GM12878 (cell line): ENCODE measurements around the gene AHCYL2. TPM values are rescaled to one million over a fixed set of nuclear protein-coding genes. Genes with fewer than 3 reads are reported as not detected.

Experiments
- ATAC-seq: fragments of 200-7000 bp; cut with Tn5 transposase; 3 replicates; pipeline ENCODE4 v1.9.1; 2020; ENCODE audit warnings: mild to moderate bottlenecking, moderate library complexity
- BruUV-seq: library from RNA; stranded (reverse); fragments of 400-500 nt; replicated peaks from 2 replicates; lab custom pipeline; 2021; lab: Mats Ljungman, UMichigan
- CTCF ChIA-PET: fragments of 300-600 bp; sonication (Branson Sonifier 250); formaldehyde crosslinking; extraction: SDS; loops from one replicate; lab custom pipeline; 2021; ENCODE audit warnings: inconsistent platforms; lab: Yijun Ruan, JAX
- POLR2A ChIA-PET: fragments of 350-600 bp; formaldehyde crosslinking; extraction: SDS; loops from one replicate; lab custom pipeline; 2021; ENCODE audit warnings: inconsistent platforms; lab: Charles Lee
- RAD21 ChIA-PET: fragments of 300-600 bp; sonication (Branson Sonifier 250); formaldehyde crosslinking; loops from one replicate; lab custom pipeline; 2023; ENCODE audit warnings: antibody characterized with exemption; ENCODE audit not compliant: unreplicated experiment; lab: Charles Lee
- SMC1A ChIA-PET: fragments of 300-600 bp; sonication (Branson Sonifier 250); formaldehyde crosslinking; loops from one replicate; lab custom pipeline; 2023; ENCODE audit not compliant: unreplicated experiment, uncharacterized antibody; lab: Charles Lee
- DNase-seq: peaks from one replicate; pipeline ENCODE4 v3.0.0-alpha.2; 2011; ENCODE audit warnings: low read depth, low spot score
- FAIRE-seq: peaks from 3 replicates; lab custom pipeline; 2011; peaks lifted over from hg19 to GRCh38; lab: Jason Lieb, UNC
- H2AFZ ChIP-seq: 2 replicates; pipeline ENCODE4 v1.6.0; 2011; ENCODE audit warnings: low read depth, low read length, control low read depth; ENCODE audit not compliant: control insufficient read depth
- H3K27ac ChIP-seq: 2 replicates; pipeline ENCODE4 v1.5.1; 2011; ENCODE audit warnings: control low read depth; ENCODE audit not compliant: control insufficient read depth, insufficient read depth
- H3K27me3 ChIP-seq, 2 experiments: replicated peaks in 1 of 2; 2 replicates each; pipeline versions ENCODE4 v1.6.0 to v1.6.1; 2011; ENCODE audit warnings: low read length in 1 of 2; ENCODE audit not compliant: control insufficient read depth in 2 of 2, insufficient read depth in 2 of 2
- H3K36me3 ChIP-seq, 2 experiments: 2 replicates each; pipeline ENCODE4 v1.5.1; 2011; ENCODE audit warnings: low read length in 1 of 2; ENCODE audit not compliant: control insufficient read depth in 2 of 2, insufficient read depth in 2 of 2
- H3K4me1 ChIP-seq: 2 replicates; pipeline ENCODE4 v1.6.1; 2011; ENCODE audit warnings: mild to moderate bottlenecking, low read length, moderate library complexity, mixed read lengths; ENCODE audit not compliant: control insufficient read depth, insufficient read depth
- H3K4me2 ChIP-seq: 2 replicates; pipeline ENCODE4 v1.6.0; 2011; ENCODE audit warnings: control low read depth; ENCODE audit not compliant: control insufficient read depth, insufficient read depth
- H3K4me3 ChIP-seq: fragments of 200-600 bp; sonication (generic); 2 replicates; pipeline ENCODE4 v1.5.1; 2016
- H3K79me2 ChIP-seq: 2 replicates; pipeline ENCODE4 v1.6.0; 2011; ENCODE audit warnings: low read length; ENCODE audit not compliant: control insufficient read depth, insufficient read depth
- H3K9ac ChIP-seq: 2 replicates; pipeline ENCODE4 v1.8.0; 2011; ENCODE audit warnings: low read length, control low read depth, mixed read lengths; ENCODE audit not compliant: control insufficient read depth, insufficient read depth
- H3K9me3 ChIP-seq: replicated peaks from 3 replicates; pipeline ENCODE4 v1.5.1; 2011; ENCODE audit warnings: mild to moderate bottlenecking, low read length; ENCODE audit not compliant: control insufficient read depth, insufficient read depth
- H4K20me1 ChIP-seq: 2 replicates; pipeline ENCODE4 v1.6.0; 2011; ENCODE audit not compliant: control insufficient read depth, insufficient read depth
- CBFB ChIP-seq: IDR thresholded peaks from 2 replicates; pipeline ENCODE4 v1.6.1; 2016; ENCODE audit warnings: antibody characterized with exemption, low read depth
- DPF2 ChIP-seq: fragments of 450-650 bp; IDR thresholded peaks from 2 replicates; pipeline ENCODE4 v1.6.1; 2017; ENCODE audit warnings: mild to moderate bottlenecking
- FOS ChIP-seq: IDR thresholded peaks from 3 replicates; pipeline ENCODE4 v1.6.1; 2011; ENCODE audit warnings: borderline replicate concordance; ENCODE audit not compliant: insufficient read length; ENCODE audit errors: extremely low read depth
- FOXK2 ChIP-seq: fragments of 450-650 bp; IDR thresholded peaks from 2 replicates; pipeline ENCODE4 v1.6.1; 2017; ENCODE audit warnings: mild to moderate bottlenecking, moderate library complexity
- IRF4 ChIP-seq: IDR thresholded peaks from 2 replicates; pipeline ENCODE4 v1.6.1; 2011; ENCODE audit warnings: low read depth, low read length
- LARP7 ChIP-seq: fragments of 450-650 bp; IDR thresholded peaks from 2 replicates; pipeline ENCODE4 v1.6.1; 2017; ENCODE audit warnings: mild to moderate bottlenecking
- MYB ChIP-seq: fragments of 150-350 bp; IDR thresholded peaks from 2 replicates; pipeline ENCODE4 v1.6.1; 2014; ENCODE audit warnings: mild to moderate bottlenecking, low read depth, low read length, borderline replicate concordance
- NBN ChIP-seq: fragments of 450-650 bp; IDR thresholded peaks from 2 replicates; pipeline ENCODE4 v1.6.1; 2016
- NFYA ChIP-seq: IDR thresholded peaks from 2 replicates; pipeline ENCODE4 v1.6.1; 2011; ENCODE audit warnings: low read depth, mild to moderate bottlenecking, low read length, improper control_type of control experiment, borderline replicate concordance
- PRDM15 ChIP-seq: fragments of 450-650 bp; formaldehyde crosslinking; IDR thresholded peaks from 2 replicates; pipeline ENCODE4 v1.4.0; 2020; ENCODE audit warnings: mild to moderate bottlenecking, moderate library complexity
- RAD51 ChIP-seq: fragments of 450-650 bp; IDR thresholded peaks from 2 replicates; pipeline ENCODE4 v1.6.1; 2016; ENCODE audit warnings: moderate library complexity, mild to moderate bottlenecking, inconsistent platforms
- RCOR1 ChIP-seq: conservative IDR thresholded peaks from 2 replicates; pipeline ENCODE4 v1.6.1; 2012; ENCODE audit warnings: low read depth, low read length, improper control_type of control experiment
- SREBF2 ChIP-seq: IDR thresholded peaks from 2 replicates; pipeline ENCODE4 v1.6.1; 2012; ENCODE audit warnings: mild to moderate bottlenecking, low read length
- SUZ12 ChIP-seq: fragments of 200-600 bp; sonication (generic); IDR thresholded peaks from one replicate; pipeline ENCODE4 v1.6.1; 2018; ENCODE audit warnings: antibody characterized with exemption, mild to moderate bottlenecking; ENCODE audit not compliant: unreplicated experiment
- ZZZ3 ChIP-seq: IDR thresholded peaks from 2 replicates; pipeline ENCODE4 v1.6.1; 2011; ENCODE audit warnings: low read depth; ENCODE audit not compliant: control insufficient read depth, insufficient read length
- WGBS: methylation state at CpG from one replicate; pipeline ENCODE4 v1.1.6; 2016; ENCODE audit warnings: low lambda C conversion rate; ENCODE audit not compliant: insufficient replicate concordance, insufficient coverage; ENCODE audit errors: missing lambda C conversion rate; 5-methylcytosine and 5-hydroxymethylcytosine counted together
- in situ Hi-C: fragments of 300-500 bp; cut with MboI; formaldehyde crosslinking; loops from 9 replicates; pipeline ENCODE4 v1.14.3; 2018; ENCODE audit warnings: mixed read lengths
- intact Hi-C: fragments of 100-400 bp; cut with micrococcal nuclease; formaldehyde crosslinking; loops from one replicate; pipeline ENCODE4 v1.14.2; 2022; ENCODE audit not compliant: unreplicated experiment
- polyA plus RNA-seq, 11 experiments: library from polyadenylated mRNA; depleted of rRNA in 4 of 11; unstranded in 6 of 11; stranded (reverse) in 5 of 11; fragments of >200 nt; fragmentation: Nextera tagmentation in 4 of 11; fragmentation: Illumina TruSeq in 1 of 11; extraction: Ambion mirVana in 4 of 11; extraction: Trizol in 1 of 11; gene quantifications; 1 replicate in 1 of 11; 2 replicates in 10 of 11; pipeline versions ENCODE4 v1.2.1 to v1.2.3, GENCODE V29; 2011 to 2016; ENCODE audit warnings: inconsistent platforms in 2 of 11, missing spikeins in 2 of 11, low read depth in 1 of 11
- total RNA-seq, 4 experiments: library from RNA; depleted of rRNA in 3 of 4; stranded (reverse); fragments of >200 nt in 3 of 4; fragmentation: Illumina TruSeq in 1 of 4; extraction: Trizol in 1 of 4; gene quantifications; 2 replicates each; pipeline versions ENCODE4 v1.2.1 to v1.2.3, GENCODE V29; 2013 to 2021
- TF ChIP-seq, protein P1 (sequence below): IDR thresholded peaks from 2 replicates; pipeline ENCODE4 v1.6.1; 2011; ENCODE audit warnings: low read depth, mild to moderate bottlenecking, low read length, moderate library complexity, borderline replicate concordance; ENCODE audit errors: extremely low read depth

Gene AHCYL2
- total and polyA plus RNA-seq, 10 of the 15 experiments (the other 5 are each of a cell fraction or from before 2014, with no cell fraction given), result 1.7 to 29.1 (median 5.4) TPM

GRCh38 chr7:129466796-129467195 lies 242.0 kb downstream of the AHCYL2 start:
- FAIRE-seq (no peak), ATAC-seq (no peak), DNase-seq (no peak)
- TF ChIP-seq NFYA (no peak), ZZZ3 (no peak), FOXK2 (no peak), RAD51 (no peak), DPF2 (no peak), LARP7 (no peak), NBN (no peak), SUZ12 (no peak), MYB (no peak), CBFB (no peak), FOS (no peak), SREBF2 (no peak), RCOR1 (no peak), IRF4 (no peak), PRDM15 (CRISPR knock-in tag) (no peak)
- TF ChIP-seq, protein P1, sequence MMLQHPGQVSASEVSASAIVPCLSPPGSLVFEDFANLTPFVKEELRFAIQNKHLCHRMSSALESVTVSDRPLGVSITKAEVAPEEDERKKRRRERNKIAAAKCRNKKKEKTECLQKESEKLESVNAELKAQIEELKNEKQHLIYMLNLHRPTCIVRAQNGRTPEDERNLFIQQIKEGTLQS, result no peak
- intact Hi-C loops (no loop called here), in situ Hi-C loops (no loop called here)
- Histone ChIP-seq H3K4me1 (no peaks in the 10 kb centered on the region), H3K4me3 (no peak overlapping the region), H3K36me3 (no peaks in the 10 kb centered on the region), H2AFZ (no peak overlapping the region), H3K79me2 (no peaks in the 10 kb centered on the region), H3K9ac (no peak overlapping the region), H4K20me1 (no peaks in the 10 kb centered on the region), H3K27me3 (no peaks in the 10 kb centered on the region), H3K9me3 (no peaks in the 10 kb centered on the region), H3K27ac (no peak overlapping the region), H3K4me2 (no peak overlapping the region)
- ChIA-PET CTCF (interaction anchor here (0.7 to 9.1 kb wide), 4 partner anchors 33 to 122 kb away, joined by 3 to 83 read pairs (median 3); partner anchors contain the start of gene STRIP2), RAD21 (no interaction called here), SMC1A (interaction anchor here (9.1 to 11.7 kb wide), 2 partner anchors 98 to 122 kb away, joined by 107 to 165 read pairs; no protein-coding TSS in a partner anchor), POLR2A (no interaction called here)
- no TSS peak for BruUV-seq
- WGBS, result 90% methylated on average over 3 of the region's 3 CpGs
